Dendritic cell treated with granulocyte-macrophage colony-stimulating factor and Interleukin-4, amounts not matched to agents 40 ng/mL and 50 ng/mL, for 4 days (primary cell): ENCODE results near the gene KIRREL1.
"Not testable (repeated sequence)": the region's sequence is repeated elsewhere in the genome, so short reads cannot be mapped to it uniquely, and the experiment has no call there.

Experiments used
- H3K27ac Mint-ChIP-seq: one replicate; pipeline ENCODE4 v1.8.0; 2022; ENCODE audit warnings: mild to moderate bottlenecking, mixed read lengths
- H3K27me3 Mint-ChIP-seq: one replicate; pipeline ENCODE4 v1.8.0; 2022; ENCODE audit warnings: mild to moderate bottlenecking, mixed read lengths
- H3K36me3 Mint-ChIP-seq: one replicate; pipeline ENCODE4 v1.8.0; 2022; ENCODE audit warnings: low read depth, mixed read lengths
- H3K4me1 Mint-ChIP-seq: one replicate; pipeline ENCODE4 v1.8.0; 2022; ENCODE audit warnings: low read depth, mixed read lengths
- H3K4me3 Mint-ChIP-seq: one replicate; pipeline ENCODE4 v1.8.0; 2022; ENCODE audit warnings: mild to moderate bottlenecking, moderate library complexity, mixed read lengths
- H3K9me3 Mint-ChIP-seq: one replicate; pipeline ENCODE4 v1.8.0; 2022; ENCODE audit warnings: mixed read lengths
- intact Hi-C: fragments of 100-400 bp; cut with micrococcal nuclease; formaldehyde crosslinking; loops from one replicate; pipeline ENCODE4 v1.15.0; 2022

Gene KIRREL1

DNA sequence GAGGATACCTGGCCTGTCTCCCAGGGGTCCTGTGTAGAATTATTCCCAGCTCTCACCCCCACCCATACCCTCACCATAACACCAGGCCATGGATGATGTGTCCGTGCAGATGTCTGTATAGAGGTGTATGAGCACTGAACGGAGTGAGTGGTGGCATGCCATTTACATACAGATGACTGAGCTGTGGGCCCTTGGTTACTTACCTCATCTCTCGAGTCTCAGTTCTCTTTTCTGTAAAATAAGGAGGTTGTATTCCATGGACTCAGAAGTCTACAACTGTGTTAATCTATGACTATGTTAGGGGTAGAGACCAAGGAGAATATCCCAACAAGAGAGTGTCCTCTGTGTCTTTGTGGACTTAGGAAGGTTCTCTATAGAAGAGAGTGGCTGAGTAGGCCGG, 121.7 kb downstream of the KIRREL1 start:
- Mint-ChIP-seq H3K27me3 (peaks cover 71% of the 10 kb centered on the region), H3K9me3 (no peaks in the 10 kb centered on the region), H3K4me1 (peaks cover 32% of the 10 kb centered on the region), H3K4me3 (no peak overlapping the region), H3K36me3 (no peaks in the 10 kb centered on the region), H3K27ac (peak overlapping the region; percentile 25)
- intact Hi-C loops: no loop called here

DNA sequence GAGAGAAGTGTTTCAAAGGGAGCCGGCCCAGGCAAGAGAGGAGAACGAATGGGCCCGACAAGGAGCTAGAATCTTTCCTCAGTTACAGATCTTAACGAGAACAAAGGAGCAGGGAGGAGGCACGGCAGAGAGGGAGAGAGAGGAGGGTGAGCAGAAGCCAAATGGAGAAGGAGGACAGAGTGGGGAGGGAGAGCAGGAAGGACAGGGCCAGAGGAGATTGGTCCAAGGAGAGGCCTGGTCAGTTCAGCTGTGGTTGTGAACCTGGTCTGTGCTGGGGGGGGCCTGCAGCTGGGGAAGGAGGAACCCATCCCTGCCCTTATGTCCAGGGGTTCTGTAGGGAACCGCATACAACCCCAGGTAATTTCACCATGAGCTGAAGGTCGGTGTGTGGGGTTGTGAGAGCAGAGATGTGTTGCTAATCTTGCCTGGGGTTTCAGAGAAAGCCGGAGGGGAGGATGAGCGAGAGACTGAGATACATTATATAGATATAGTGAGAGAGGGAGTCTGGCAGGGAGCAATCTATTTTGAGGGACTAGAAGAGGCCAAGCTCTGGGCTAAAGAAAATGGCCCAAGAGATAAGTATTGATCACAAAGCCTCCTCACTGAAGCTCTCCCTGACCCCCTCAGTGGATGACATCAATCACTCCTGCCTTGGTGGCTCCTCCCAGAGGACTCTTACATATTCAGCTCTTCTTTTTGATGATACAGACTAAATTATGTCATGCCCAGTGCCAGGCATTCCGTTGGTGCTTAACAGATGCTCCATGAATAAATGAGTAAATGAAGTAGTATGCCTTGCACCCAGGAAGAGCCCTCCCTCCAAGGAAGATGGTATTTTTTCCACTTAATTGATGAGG, 123.1 kb downstream of the KIRREL1 start:
- H3K27me3 Mint-ChIP-seq: peaks cover 77% of the 10 kb centered on the region

GRCh38 chr1:158117854-158118704, 124.6 kb downstream of the KIRREL1 start:
- H3K27me3 Mint-ChIP-seq: peaks cover 70% of the 10 kb centered on the region
- intact Hi-C loops: no loop called here
- H3K9me3 Mint-ChIP-seq: no peaks in the 10 kb centered on the region
- H3K36me3 Mint-ChIP-seq: no peaks in the 10 kb centered on the region
- peaks cover 32% of the 10 kb centered on the region for H3K4me1 Mint-ChIP-seq
- no peak overlapping the region for H3K27ac Mint-ChIP-seq
- peak overlapping the region; percentile 59 for H3K4me3 Mint-ChIP-seq

More for the DNA sequence above, 123.1 kb downstream of the KIRREL1 start:
- intact Hi-C loops: no loop called here
- Mint-ChIP-seq H3K4me1 (peaks cover 32% of the 10 kb centered on the region), H3K36me3 (no peaks in the 10 kb centered on the region), H3K9me3 (no peaks in the 10 kb centered on the region), H3K4me3 (no peak overlapping the region), H3K27ac (no peak overlapping the region)

DNA sequence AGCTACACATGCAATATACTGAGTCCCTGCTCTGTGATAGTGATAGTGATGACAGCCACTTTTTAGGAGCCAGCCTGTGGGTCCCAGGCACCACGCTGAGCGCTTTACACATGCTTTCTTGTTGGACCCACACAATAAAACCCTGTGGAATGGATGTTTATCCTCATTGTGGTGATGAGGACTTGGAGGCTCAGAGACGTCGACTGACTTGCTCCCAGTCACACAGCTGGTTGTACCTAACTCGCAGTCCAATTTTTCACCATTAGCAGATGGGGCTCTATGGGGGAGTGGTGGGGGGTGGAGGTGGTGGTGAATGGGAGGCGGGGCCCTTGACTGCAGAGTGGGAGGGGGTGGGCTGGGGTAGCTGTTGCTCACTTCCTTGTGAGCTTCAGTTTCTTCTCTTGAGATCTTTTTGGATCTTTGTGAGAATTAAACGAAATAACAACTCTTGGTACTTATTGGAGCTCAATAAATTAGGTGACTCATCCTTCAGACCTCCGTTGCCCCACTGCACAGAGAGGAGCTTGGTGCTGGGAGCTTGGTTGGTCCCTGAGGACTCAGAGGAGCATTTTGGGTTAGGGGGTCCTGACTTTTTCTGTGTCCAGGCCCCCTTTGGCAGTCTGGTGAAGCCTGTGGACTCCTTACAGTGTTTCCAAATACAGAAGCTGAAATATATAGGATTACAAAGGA, 125.4 kb downstream of the KIRREL1 start:
- Mint-ChIP-seq H3K9me3 (no peaks in the 10 kb centered on the region), H3K4me3 (no peak overlapping the region), H3K27me3 (peaks cover 72% of the 10 kb centered on the region), H3K27ac (no peak overlapping the region), H3K4me1 (peaks cover 27% of the 10 kb centered on the region), H3K36me3 (no peaks in the 10 kb centered on the region)
- intact Hi-C loops: no loop called here

DNA sequence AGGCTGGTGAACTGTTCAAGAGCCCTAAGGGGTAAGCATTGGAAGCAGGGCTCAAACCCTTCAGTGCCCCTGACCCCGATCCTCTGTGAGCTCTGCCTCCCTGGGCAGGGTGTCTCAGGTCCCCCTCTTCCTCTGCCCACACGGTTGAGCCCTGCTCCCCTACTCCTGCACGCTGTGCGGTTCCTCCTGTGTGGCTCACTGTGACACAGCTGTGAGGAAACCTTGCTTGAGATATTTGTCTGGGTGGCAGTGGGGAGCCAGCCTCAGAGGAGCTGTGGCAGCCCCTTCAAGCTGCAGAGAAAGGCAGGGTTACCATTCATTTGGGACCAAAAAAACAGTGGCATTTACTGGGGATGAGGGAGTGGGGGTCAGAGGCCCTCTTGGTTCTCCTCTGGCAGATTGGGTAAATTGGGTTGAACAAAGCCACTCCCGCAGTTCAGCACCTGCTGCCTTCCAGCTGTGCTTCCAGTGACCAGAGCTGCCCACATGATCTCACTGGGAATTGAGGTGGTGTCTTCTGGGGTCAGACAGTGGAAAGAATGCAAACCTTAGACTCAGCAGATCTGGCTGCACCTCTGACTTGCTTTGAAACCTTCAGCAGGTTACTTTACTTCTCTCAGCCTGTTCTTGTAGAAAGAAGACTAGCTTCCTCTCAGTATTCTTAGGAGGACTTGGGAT, 126.7 kb downstream of the KIRREL1 start:
- intact Hi-C loops: loop anchor here (10.0 kb wide), 1 partner anchor 125 kb away; the partner anchor contains the start of gene KIRREL1
- Mint-ChIP-seq H3K4me1 (peaks cover 22% of the 10 kb centered on the region), H3K27ac (no peak overlapping the region), H3K9me3 (no peaks in the 10 kb centered on the region), H3K36me3 (no peaks in the 10 kb centered on the region), H3K4me3 (no peak overlapping the region), H3K27me3 (peaks cover 72% of the 10 kb centered on the region)

- H3K4me3 Mint-ChIP-seq: no peak overlapping the region
- H3K36me3 Mint-ChIP-seq: no peaks in the 10 kb centered on the region
- no peak overlapping the region for H3K27ac Mint-ChIP-seq
- intact Hi-C loops: loop anchor here (10.0 kb wide), 1 partner anchor 127 kb away; the partner anchor contains the start of gene KIRREL1
- H3K9me3 Mint-ChIP-seq: no peaks in the 10 kb centered on the region
- peaks cover 58% of the 10 kb centered on the region for H3K27me3 Mint-ChIP-seq
- H3K4me1 Mint-ChIP-seq: peaks cover 12% of the 10 kb centered on the region
Measured at GRCh38 chr1:158121604-158122254, 128.3 kb downstream of the KIRREL1 start.

GRCh38 chr1:158122833-158123388, 129.5 kb downstream of the KIRREL1 start:
- Mint-ChIP-seq H3K36me3 (no peaks in the 10 kb centered on the region), H3K4me3 (no peak overlapping the region), H3K4me1 (peaks cover 11% of the 10 kb centered on the region), H3K9me3 (no peaks in the 10 kb centered on the region), H3K27me3 (peaks cover 56% of the 10 kb centered on the region), H3K27ac (no peak overlapping the region)
- intact Hi-C loops: loop anchor here (10.0 kb wide), 1 partner anchor 128 kb away; the partner anchor contains the start of gene KIRREL1

DNA sequence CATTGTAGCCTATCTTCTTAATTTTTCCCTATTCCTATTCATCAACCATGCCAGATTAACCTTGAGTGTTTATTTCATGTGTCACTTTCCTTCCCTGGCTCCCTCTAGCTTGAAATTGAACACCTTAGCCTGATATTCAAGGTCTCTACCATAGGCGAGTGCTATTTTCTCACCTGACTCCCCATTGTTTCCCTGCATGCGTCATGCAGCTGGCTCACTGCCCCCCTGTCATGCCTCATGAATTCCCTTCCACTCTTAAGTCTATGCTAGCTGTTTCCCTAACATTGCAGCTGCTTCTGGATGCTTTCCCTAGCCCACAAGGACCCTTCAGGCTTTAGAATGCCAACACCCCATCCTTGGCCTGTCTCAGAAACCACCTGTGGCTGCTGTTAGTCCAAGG, 130.6 kb downstream of the KIRREL1 start:
- intact Hi-C loops: loop anchor here (2.0 to 10.0 kb wide), 2 partner anchors 29 to 129 kb away; partner anchors contain the start of gene KIRREL1
- Mint-ChIP-seq H3K36me3 (no peaks in the 10 kb centered on the region), H3K9me3 (no peaks in the 10 kb centered on the region), H3K27ac (no peak overlapping the region), H3K4me1 (peaks cover 4% of the 10 kb centered on the region), H3K4me3 (no peak overlapping the region), H3K27me3 (peaks cover 44% of the 10 kb centered on the region)

- peaks cover 37% of the 10 kb centered on the region for H3K27me3 Mint-ChIP-seq
- no peak overlapping the region for H3K4me3 Mint-ChIP-seq
- H3K4me1 Mint-ChIP-seq: peaks cover 4% of the 10 kb centered on the region
- intact Hi-C loops: loop anchor here (1.0 to 10.0 kb wide), 3 partner anchors 30 to 161 kb away; partner anchors contain the start of gene KIRREL1
- no peaks in the 10 kb centered on the region for H3K9me3 Mint-ChIP-seq
- H3K36me3 Mint-ChIP-seq: no peaks in the 10 kb centered on the region
- no peak overlapping the region for H3K27ac Mint-ChIP-seq
Measured at GRCh38 chr1:158124999-158125398, 131.6 kb downstream of the KIRREL1 start.

DNA sequence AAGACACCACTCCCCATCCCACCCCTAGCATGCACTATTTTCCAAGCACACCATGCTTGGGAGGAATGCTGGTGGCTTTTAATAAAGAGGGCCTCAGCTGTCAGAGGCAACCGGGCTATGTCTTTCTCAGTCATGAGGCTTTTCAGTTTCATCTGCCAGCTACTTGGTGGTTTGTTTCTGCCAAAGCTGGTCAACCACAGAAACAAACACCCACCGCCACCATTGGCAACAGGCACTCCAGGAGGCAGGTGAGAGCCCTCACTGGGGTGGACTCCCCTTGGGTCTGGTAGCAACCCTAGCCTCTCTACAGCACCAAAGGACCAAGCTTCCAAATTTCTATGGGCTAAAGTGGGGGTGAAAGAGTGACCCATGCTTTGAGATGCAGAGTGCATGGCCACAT, 133.0 kb downstream of the KIRREL1 start:
- Mint-ChIP-seq H3K36me3 (no peaks in the 10 kb centered on the region), H3K9me3 (no peaks in the 10 kb centered on the region), H3K4me3 (no peak overlapping the region), H3K4me1 (peaks cover 4% of the 10 kb centered on the region), H3K27me3 (peaks cover 23% of the 10 kb centered on the region), H3K27ac (no peak overlapping the region)
- intact Hi-C loops: loop anchor here (10.0 kb wide), 1 partner anchor 132 kb away; the partner anchor contains the start of gene KIRREL1

GRCh38 chr1:158128531-158128930, 135.1 kb downstream of the KIRREL1 start:
- H3K27ac Mint-ChIP-seq, H3K27me3 Mint-ChIP-seq, H3K4me1 Mint-ChIP-seq, H3K4me3 Mint-ChIP-seq, H3K36me3 Mint-ChIP-seq, H3K9me3 Mint-ChIP-seq: not testable (repeated sequence)
- intact Hi-C loops: loop anchor here (10.0 kb wide), 1 partner anchor 134 kb away; the partner anchor contains the start of gene KIRREL1

- H3K4me1 Mint-ChIP-seq: peaks cover 4% of the 10 kb centered on the region
Measured at GRCh38 chr1:158131217-158131616, 137.8 kb downstream of the KIRREL1 start.

More at GRCh38 chr1:158131217-158131616, 137.8 kb downstream of the KIRREL1 start:
- Mint-ChIP-seq H3K27ac (no peak overlapping the region), H3K9me3 (no peaks in the 10 kb centered on the region), H3K27me3 (peaks cover 1% of the 10 kb centered on the region), H3K36me3 (no peaks in the 10 kb centered on the region), H3K4me3 (no peak overlapping the region)
- intact Hi-C loops: no loop called here
